ENCODE data around the gene CGNL1.

CGNL1 gene

DNA sequence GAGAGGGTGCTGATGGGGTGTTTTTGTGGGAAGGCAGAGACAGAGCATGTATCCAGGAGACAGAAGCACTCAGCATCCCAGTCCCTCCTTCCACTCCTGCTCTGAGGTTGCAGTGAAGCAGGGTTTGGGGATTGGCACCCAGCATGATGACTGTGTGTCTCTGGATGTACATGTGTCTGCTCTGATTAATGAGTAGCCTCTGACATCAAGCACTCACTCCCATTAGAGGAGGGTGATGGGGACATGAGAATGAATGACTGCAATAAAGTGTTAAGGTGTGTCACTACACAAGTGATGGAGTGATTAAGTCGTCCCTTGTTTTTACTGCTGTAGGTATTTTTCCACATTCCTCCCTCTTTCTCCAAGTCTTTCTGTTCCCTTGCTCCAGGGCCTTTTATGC lies 205.8 kb downstream of the CGNL1 start:
- H3K4me3 ChIP-seq (replicated peaks; ENCODE audit: low read depth, low read length) = no peak overlapping the region
- no peak for DNase-seq (ENCODE audit: extremely low read depth, low read depth)
- TF ChIP-seq, protein P1, sequence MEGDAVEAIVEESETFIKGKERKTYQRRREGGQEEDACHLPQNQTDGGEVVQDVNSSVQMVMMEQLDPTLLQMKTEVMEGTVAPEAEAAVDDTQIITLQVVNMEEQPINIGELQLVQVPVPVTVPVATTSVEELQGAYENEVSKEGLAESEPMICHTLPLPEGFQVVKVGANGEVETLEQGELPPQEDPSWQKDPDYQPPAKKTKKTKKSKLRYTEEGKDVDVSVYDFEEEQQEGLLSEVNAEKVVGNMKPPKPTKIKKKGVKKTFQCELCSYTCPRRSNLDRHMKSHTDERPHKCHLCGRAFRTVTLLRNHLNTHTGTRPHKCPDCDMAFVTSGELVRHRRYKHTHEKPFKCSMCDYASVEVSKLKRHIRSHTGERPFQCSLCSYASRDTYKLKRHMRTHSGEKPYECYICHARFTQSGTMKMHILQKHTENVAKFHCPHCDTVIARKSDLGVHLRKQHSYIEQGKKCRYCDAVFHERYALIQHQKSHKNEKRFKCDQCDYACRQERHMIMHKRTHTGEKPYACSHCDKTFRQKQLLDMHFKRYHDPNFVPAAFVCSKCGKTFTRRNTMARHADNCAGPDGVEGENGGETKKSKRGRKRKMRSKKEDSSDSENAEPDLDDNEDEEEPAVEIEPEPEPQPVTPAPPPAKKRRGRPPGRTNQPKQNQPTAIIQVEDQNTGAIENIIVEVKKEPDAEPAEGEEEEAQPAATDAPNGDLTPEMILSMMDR (IDR thresholded peaks at IDR 0.05; ENCODE audit: low read depth, low read length, missing control alignments) = no peak

DNA sequence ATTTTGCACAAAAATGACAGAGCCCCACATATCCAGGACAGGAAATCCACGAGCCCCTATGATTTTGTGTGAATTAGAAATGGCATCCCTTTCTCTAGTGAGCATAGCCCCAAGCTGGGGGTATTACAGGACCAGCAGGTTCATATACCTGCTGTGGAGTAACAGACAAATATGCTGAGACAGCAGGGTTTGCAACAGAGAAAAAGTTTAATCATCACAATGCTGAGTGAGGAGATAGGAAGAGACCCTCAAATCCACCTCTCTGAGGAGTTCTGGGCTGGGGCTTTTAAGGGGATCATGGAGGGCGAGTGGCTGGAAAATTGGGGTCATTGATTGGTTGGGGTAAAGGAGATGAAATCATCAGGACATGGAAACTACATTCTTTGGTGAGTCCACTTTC lies 207.0 kb downstream of the CGNL1 start:
- DNase-seq (ENCODE audit: extremely low read depth, low read depth) = no peak
- TF ChIP-seq, protein P1 (IDR thresholded peaks at IDR 0.05; ENCODE audit: low read depth, low read length, missing control alignments) = no peak
- H3K4me3 ChIP-seq (replicated peaks; ENCODE audit: low read depth, low read length) = no peak overlapping the region

DNA sequence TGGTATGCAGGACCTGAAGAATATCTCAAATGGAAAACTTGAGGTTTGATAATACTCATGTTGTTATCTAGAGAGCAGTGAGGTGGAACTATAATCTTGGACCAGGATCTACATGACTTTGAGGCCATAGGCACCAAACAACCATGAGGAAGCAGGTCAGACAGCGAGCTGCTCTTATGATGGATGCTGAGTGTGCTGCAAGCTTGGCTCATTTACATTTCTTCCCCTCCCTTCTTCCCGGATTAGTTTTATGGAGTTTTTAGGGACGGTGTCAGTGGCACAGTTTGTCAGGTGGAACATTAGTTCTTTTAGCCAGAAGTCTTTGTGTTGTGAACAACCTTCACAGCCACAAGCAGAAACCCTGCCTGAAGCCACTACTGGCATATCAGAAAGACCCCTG lies 207.4 kb downstream of the CGNL1 start:
- TF ChIP-seq, protein P1 (IDR thresholded peaks at IDR 0.05; ENCODE audit: low read depth, low read length, missing control alignments) = no peak
- DNase-seq (ENCODE audit: extremely low read depth, low read depth) = no peak
- H3K4me3 ChIP-seq (replicated peaks; ENCODE audit: low read depth, low read length) = no peak overlapping the region

DNA sequence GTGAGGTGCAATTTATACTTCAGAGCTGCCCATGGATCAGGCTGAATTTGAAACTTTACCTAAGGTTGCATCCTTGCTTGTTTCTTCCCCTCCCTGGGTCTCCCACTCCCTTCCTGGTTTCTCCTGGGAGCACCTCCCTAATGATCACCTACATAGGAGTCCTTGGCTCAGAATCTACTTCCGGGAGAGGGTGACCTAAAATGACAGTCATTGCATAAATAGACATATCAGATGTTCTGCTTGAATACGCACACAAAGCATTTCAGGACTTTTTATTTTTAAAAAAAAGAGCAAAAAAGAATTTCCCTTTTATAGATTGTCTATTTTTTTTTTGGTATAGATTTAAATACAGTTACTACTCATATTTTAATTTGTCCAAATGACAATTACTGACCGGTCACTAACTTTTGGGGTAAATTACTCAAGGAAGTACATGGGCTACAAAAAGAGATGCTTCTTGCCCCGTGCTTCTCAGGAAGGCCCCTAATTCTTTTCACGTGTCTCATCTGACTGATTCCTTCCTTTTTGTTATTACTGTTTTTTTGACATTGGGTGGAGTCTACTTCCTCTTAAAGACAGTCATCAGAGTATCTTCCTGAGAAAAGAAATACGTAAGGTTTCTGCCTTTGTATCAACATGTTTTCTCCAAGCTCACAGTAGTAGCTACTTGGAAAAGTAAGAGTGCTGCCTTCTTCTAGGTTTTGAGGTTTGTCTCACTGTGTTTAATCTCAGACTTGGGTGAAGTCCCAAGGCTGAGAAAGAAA lies 210.5 kb downstream of the CGNL1 start:
- H3K4me3 ChIP-seq (replicated peaks; ENCODE audit: low read depth, low read length) = no peak overlapping the region
- TF ChIP-seq, protein P1 (IDR thresholded peaks at IDR 0.05; ENCODE audit: low read depth, low read length, missing control alignments) = no peak
- DNase-seq (ENCODE audit: extremely low read depth, low read depth) = no peak

DNA sequence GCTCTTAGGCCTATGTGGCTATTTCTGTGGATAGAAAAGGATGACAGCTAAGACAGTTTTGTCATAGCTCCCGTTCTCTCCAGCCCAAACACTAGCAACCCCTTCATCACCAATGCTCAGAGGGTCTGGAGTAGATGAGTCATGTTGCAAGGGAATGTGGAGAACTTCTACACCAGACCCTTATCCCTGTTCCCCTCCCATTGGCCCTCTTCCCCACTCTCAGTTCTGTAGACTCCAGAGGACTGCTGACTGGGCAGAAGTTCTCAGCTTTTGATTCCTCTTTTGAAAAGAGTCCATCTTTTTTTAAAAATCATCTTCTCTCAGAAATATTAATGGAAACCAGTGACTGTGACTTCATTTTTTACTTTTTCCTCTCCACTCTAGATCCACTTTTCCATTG lies 213.0 kb downstream of the CGNL1 start:
- no peak for DNase-seq (ENCODE audit: extremely low read depth, low read depth)
- no peak overlapping the region for H3K4me3 ChIP-seq (replicated peaks; ENCODE audit: low read depth, low read length)
- TF ChIP-seq, protein P1 (IDR thresholded peaks at IDR 0.05; ENCODE audit: low read depth, low read length, missing control alignments) = no peak

DNA sequence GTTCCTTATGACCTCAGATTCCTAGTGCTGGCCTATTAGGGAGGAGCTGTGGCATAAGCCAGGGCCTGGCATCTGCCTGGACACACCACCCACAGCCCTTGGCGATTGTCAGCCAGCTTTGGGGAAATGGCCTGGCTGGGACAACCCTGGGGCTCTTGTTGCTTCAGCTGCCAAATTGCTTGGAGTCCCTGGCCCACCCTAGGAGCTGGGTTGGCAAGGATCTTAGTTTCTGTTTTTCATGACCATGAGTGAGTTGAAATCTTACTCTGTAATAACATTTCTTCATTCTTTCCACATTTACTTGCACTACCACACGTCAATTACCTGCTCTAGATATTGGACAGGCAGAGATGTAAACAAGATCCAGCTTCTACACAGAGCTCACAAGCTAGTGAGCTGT lies 213.4 kb downstream of the CGNL1 start:
- H3K4me3 ChIP-seq (replicated peaks; ENCODE audit: low read depth, low read length) = no peak overlapping the region
- no peak for DNase-seq (ENCODE audit: extremely low read depth, low read depth)
- TF ChIP-seq, protein P1 (IDR thresholded peaks at IDR 0.05; ENCODE audit: low read depth, low read length, missing control alignments) = no peak
